Activated CD4-positive, alpha-beta T cell treated with anti-CD3 and anti-CD28 coated beads, Interleukin-2, amount 50 U/mL, for 1 hour (primary cell): Measurements from ENCODE around the gene LY6G6C.

ENCODE experiments used
- DNase-seq: peaks from one replicate; pipeline ENCODE4 v3.0.0-alpha.2; 2020

Gene LY6G6C, protein sequence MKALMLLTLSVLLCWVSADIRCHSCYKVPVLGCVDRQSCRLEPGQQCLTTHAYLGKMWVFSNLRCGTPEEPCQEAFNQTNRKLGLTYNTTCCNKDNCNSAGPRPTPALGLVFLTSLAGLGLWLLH

GRCh38 chr6:31721351-31722020 lies at the start of gene LY6G6C:
TSS of gene LY6G6C (minus strand) at chr6:31721746. CDS start at chr6:31721679, 67 bp downstream.
- DNase-seq: no peak

DNA sequence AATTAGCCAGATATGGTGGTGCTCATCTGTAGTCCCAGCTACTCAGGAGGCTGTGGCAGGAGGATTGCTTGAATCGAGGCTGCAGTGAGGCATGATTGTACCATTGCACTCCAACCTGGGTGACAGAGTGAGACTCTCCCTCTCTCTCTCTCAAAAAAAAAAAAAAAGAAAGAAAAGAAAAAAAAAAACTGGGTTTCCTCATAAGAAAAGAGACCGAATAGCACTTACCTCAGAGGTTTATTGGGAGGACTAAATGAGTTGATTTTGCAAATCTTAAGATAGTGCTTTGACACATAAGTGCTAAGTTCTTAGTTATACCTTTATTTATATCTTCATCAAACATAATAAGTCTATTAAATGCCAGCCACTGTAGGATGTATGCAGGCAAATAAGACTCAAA lies 49.3 kb upstream of the LY6G6C start:
- no peak for DNase-seq

DNA sequence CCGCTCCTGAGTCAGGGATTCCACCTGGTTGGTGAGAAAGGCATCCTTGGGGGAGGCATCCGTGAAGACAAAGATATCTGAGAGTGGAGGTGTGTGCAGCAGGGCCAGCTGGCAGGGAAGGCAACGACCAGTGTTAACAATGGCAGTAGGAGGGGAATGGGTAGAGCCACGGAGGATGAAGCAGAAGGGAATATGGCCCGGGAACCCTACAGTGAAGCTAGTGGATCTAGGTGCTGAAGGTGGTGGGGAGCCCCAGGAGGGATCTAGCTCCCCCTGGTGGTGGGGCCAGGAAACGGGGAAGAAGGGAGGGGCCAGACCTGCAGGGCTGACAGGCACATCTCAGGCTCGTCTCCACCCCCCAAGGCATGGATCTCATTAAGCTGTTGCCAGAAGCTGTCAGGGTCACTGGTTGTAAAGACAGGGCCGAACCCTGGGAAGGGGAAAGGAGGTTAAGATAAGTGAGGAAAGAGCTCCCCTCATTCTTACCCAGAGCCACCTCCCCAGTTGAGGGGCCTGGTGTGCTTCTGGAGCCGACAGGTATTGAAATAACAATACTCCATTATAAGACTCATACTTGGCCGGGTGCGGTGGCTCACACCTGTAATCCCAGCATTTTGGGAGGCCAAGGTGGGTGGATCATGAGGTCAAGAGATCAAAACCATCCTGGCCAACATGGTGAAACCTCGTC lies 48.3 kb upstream of the LY6G6C start:
- peak; percentile 81 for DNase-seq

DNA sequence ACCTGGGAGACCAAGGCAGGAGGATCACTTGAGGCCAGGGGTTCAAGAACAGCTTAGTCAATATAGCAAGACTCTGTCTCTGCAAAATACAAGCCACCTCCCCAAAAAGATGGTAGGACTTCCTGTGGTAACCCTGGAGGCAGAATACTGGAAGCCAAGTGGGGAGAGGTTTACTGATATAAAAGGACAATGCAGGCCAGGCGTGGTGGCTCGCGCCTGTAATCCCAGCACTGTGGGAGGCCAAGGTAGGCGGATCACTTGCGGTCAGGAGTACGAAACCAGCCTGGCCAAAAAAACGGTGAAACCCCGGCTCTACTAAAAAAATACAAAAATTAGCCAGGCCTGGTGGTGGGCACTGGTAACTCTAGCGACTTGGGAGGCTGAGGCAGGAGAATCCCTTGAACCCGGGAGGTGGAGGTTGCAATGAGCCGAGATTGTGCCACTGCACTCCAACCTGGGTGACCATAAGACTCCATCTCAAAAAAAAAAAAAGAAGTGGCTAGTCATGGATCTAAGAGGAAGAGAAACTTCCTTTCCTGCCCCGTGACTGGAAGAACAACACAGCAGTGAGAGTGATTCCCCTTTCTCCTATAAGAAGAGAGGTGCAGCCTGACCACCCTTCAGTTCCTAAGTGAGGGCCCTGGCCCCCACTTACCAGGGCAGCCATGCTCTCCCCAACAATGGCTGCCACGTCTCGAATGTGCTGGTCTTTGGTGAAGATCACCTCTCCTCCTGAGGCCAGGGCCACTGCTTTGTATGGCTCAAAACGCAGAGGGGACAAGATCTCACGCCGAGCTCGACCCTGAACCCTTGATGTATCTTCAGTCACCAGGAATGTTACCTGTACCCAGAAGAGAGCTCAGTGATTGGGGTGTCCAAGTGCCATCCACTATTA lies 47.1 kb upstream of the LY6G6C start:
- DNase-seq: no peak

GRCh38 chr6:31767096-31767645 lies 45.6 kb upstream of the LY6G6C start:
- DNase-seq: no peak

DNA sequence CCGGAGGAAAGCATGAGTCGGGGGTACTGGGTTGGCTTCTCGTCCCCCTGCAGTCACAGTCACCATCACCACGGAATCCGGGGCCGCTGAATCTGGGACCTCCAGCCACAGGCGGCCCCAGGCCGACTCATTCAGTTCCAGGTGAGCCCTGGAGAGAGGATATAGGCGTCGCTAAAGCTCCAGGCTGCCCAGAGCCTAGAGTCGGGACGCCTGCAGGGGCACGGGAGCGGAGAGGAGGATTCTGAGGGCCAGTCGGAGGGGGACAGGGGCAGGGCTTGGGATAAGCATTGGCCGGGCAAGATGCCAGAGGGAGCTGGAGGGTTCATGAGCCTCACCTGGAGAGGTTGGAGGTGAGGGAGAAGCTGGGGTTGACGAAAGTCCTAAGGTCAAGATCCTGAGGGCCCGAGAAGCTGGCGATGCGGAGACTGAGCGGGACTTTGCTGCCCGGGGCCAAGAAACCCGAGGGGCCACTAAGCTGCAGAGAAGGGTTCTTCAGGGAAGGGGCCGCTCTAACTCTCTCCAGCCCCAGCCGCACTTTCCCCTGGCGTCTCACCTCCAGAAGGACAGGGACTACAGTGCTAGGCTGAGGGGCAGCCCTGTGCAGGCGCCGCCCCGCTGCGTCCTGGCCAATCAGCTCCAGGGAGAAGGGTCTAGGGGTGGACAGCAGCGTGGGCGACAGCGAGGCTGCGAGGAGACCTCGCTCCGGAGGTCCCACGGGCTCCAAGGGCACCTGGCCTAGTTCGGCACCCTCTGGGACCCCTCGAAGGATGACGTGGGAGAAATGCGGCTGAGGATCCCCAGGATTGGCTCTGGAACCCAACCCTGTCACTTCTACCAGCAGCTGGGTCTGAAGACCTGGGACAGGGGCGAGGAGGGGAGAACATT lies 44.6 kb upstream of the LY6G6C start:
- no peak for DNase-seq

DNA sequence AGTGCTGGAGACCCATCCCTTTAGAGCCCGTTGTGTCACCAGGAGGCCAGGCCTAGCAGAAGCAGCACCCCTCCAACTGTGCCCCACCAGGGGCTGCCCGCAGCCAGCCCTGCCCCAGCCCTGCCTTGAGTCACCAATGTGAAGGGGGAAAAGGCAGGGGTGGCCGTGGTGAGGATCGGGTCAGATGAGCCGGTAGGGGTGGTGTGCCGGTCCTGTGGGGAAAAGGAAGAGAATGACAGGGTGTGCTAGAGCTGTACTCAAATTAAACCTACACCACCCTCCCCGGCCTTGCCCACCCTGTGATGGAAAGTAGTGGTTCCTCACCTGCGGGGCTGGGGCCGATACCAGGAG lies 44.0 kb upstream of the LY6G6C start:
- DNase-seq: no peak

DNA sequence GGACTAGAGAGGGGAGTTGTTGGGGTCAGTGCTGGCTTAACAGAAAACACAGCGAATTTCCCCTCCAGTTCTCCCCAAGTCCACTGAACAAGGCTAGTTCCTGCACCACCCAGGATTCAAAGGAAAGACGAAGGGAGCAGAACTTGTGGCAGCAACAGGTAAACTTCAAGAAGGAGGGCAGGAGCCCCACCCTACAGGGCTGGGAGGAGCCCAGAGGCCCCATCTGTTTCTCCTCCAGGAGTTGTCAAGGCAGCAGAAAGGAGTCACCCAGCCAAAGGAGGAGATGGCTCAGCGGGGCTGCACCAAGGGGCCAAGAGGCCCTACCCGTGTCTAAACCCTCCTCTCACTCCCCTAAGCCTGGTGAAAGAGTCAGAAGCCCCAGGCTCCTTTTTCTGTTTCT lies 42.7 kb upstream of the LY6G6C start:
- DNase-seq: no peak

GRCh38 chr6:31763619-31763940 lies 42.0 kb upstream of the LY6G6C start:
- no peak for DNase-seq

DNA sequence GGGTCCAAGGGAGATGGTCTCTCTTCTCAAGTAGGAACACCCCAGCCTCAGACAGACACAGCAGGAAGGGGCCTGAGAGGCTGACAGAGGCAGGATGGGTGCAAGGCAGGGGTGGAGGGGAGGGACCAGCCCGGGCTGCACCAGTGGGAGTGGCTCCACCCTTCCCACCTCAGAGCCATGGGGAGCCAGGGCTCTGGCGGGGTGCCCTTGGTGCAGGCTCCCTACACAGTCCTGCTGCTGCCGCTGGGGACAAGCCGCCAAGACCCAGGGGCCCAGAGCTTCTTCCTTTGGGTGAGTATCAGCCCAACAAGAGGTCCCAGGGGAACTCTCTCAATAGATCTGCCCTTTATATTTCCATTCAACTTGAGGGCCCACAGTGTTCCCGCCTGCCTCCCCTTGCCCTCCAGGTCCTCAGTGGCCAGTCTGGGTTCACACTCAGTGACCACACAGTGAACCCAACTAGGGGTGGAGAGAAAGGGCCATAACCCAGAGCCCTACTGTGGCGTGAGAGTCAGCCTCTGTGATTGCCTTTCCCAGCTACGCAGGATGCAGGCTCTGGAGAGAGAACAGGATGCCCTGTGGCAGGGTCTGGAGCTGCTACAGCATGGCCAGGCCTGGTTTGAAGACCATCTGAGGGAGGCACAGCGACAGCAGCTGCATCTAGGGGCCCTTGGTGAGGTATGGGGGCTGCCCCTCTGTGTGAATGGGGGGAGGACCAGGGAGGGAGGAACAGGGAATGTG lies 41.5 kb upstream of the LY6G6C start:
- no peak for DNase-seq

DNA sequence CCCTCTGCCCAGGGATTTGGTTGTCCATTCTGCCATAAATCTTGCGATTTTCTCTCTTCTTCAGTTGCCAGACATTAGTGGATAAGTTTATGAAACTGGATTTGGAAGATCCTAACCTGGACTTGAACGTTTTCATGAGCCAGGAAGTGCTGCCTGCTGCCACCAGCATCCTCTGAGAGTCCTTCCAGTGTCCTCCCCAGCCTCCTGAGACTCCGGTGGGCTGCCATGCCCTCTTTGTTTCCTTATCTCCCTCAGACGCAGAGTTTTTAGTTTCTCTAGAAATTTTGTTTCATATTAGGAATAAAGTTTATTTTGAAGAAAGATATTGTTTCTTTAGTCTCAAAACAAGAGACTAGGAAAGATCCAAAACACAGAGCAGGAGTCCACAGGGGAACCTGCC lies 40.8 kb upstream of the LY6G6C start, which contains the start of gene SAPCD1:
Gene SAPCD1 (plus strand): TSS at position 301 of the 400 bp plus-strand sequence. CDS start 399 bp downstream, outside the sequence.
- DNase-seq: no peak

DNA sequence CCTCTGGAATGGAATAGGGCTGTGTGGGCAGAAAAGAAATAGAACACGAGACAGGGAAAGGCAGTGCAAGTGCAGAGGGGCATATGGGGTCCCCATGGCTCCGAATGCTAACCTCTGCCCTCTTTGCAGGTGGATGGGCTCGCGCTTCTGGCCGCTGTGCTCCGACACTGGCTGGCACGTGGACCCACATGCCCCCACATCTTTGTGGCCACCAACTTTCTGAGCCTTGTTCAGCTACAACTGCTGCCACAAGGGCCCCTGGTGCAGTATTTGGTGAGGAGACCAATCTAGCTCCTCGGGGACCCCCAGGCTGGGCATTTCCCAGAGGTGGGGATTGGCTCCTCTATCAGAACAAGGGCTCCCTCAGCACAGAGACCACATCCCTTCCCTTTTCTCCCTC lies 39.8 kb upstream of the LY6G6C start:
- no peak for DNase-seq

DNA sequence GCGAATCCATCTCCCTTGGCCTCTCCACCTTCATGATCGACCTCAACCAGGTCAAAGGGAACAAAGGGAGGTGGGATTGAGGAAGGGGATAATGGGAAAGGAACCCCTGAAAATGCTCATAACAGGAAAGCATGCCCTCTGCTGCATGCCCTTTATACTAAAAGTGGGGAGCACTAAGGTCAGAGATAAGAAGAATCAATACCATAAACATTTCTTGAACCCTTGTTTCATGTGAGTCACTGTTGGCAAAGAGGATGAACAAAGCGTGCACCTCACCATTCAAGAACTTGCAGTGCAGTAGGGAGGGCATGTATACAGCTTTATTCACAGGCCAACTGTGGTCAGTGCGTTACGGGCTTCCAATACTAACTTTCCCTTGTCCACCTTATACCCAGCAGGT lies 39.2 kb upstream of the LY6G6C start:
- no peak for DNase-seq

DNA sequence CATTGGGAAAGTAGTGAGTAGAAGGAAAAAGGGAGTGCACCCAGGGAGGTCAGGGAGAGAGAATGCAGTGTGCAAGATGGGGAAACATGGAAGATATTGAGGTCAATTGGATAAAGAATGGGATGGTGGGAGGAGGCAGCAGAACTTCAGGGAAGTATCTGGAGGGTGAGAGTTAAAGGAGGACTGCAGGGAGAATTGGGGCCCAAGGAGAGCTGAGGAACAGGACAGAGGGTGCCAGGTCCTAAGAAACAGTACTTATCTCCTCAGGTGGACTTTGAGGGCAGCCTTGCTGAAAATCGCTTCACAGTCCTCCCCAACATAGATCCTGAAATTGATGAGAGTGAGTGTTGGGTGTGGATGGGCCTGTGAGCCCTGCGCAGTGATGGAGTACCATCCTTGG lies 36.7 kb upstream of the LY6G6C start:
- no peak for DNase-seq

DNA sequence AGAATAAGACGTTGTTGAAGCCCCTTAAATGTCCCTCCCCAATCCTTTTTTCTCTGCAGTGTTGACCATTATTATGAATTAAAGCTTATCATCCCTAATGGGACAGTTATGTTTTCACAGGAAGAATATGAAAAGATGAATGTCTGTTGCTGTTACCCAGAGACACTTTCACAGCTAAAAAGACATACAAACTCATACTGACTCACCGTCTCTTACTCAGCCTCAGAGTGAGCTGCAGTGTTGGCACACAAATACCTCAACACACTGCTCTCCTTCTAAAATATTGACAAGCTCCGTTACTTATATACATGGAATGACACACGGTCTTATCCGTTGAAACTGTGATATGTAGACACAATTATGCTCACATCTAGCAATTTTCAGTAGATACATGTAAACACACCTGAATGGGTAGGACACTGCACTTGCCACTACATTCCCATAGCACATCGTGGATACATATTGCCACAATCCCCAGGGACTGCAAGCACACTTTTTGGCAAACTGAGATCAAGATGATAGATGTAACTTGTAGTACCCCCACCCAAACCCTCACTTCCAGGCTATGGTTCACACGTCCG lies 31.3 kb upstream of the LY6G6C start:
- no peak for DNase-seq

DNA sequence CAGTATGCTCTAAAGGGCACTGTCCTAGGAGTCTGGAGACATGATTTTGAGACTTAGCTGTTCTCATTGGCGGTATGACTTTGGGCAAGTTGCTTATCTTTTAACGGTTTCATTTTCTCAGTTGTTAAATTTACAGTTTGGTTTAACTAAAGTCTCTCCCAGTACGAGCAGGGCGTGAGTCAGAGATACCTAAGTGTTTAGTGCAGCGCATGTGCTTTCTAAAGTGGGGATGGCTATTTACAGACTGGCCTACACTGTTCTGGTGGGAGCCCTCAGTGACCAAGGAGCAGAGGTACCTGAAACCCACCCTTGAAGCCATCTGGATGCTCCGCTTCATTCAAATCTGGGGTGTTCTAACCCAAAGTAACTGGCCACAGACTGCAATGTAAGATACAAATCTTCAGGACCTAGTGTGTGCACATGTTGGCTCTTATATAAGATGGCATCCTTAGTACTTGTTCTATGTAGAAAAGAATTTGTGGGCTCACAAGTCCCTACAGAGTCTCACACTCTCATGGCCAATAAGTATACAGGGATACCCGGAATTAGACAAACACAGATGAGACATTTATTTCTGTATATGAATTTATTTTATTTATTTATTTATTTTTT lies 29.0 kb upstream of the LY6G6C start:
- DNase-seq: no peak

GRCh38 chr6:31749301-31750036 lies 27.9 kb upstream of the LY6G6C start:
- DNase-seq: no peak

- DNase-seq: no peak
Measured at GRCh38 chr6:31744422-31744821, 22.9 kb upstream of the LY6G6C start.

GRCh38 chr6:31742894-31743293 lies 21.3 kb upstream of the LY6G6C start:
- no peak for DNase-seq

- DNase-seq: no peak
Measured at GRCh38 chr6:31741815-31742214, 20.3 kb upstream of the LY6G6C start.
